SKM-1 (cell line): ENCODE results near the gene CDK11A.
"Not testable (repeated sequence)": the region's sequence is repeated elsewhere in the genome, so short reads cannot be mapped to it uniquely, and the experiment has no call there.

Experiments
- DNase-seq: peaks from one replicate; lab custom pipeline; 2025; ENCODE audit not compliant: unreplicated experiment; lab: John Stamatoyannopoulos, UW

Gene CDK11A

DNA sequence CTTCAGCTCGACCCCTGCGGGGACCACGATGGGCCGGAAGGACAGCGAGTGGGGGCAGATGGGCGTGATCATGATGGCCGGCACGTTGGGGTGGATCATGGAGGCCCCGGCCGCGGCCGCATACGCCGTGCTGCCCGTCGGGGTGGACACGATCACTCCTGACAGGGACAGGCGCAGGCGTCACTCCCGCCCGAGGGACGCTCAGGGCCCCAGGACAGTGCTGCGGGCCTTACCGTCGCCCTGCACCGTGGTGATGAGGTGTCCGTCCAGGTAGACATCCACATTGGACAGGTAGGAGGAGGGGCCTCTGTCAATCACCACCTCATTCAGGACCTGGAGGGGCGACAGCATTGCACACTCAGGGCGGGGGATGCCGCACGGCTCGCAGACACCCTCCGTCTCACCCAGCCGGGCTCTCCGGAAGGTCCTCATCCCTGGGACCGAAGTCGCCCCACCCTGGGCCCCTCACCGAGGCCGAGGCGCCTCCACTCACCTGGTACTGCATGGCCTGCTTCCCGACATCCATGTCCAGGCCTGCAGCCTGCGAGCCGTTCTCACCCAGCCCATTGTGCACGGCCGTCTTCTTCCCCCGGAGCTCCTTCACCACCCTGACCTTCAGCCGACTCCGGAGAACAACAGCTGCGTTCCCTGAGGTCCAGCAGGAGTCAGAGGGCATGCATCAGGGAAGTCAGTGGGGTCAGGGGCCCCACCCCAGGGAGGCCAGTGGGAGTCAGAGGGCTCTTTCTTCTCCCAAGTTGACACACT is 30.1 kb upstream of the CDK11A start:
- no peak for DNase-seq

GRCh38 chr1:1753607-1754005 is 29.4 kb upstream of the CDK11A start:
- DNase-seq, result no peak

DNA sequence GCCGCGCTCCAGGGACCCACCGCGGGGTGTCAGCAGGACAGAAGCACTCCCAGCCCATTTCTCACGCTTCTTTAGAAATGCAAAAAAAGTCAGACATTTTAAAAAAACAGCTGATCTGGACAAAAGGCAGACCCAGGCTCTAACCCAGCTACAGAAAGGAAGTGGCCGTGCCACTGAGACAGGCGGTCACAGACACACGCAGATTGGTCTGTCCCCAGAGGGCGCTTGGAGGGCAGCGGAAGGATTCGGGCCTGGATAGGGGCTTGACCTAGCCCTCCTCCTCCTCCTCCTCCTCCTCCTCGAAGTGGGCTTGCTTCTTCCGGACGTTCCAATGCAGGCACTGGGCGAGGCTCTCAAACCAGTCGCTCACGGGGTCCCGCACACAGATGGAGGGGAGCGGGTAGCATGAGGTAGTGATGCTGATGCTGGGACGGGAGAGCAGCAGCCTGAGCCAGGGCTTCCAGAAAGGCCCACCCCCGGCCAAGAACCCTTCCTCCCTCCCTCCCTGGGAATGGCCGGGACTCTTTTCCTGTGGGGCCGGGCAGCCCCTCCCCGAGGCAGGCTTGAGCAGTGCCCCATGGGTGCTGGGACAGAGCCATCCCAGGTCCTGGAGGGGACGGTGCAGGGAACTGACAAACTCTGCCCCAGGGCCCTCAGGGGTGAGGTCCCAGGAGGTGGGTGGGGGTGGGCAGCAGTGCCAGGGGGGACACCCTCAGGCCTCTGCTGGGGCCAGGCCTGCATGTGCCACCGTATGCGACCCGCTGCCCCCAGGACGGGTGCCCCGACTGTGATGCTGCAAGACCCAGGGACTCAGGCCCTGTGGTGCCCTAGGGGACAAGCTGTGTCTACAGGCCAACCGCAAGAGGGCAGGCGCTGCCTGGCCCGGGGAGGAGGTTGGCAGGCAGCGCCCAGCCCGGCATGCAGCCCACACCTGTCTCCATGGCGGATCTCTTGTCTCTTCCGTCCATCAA is 28.8 kb upstream of the CDK11A start:
- DNase-seq, result no peak

GRCh38 chr1:1752190-1752589 is 28.0 kb upstream of the CDK11A start:
- DNase-seq, result no peak

DNA sequence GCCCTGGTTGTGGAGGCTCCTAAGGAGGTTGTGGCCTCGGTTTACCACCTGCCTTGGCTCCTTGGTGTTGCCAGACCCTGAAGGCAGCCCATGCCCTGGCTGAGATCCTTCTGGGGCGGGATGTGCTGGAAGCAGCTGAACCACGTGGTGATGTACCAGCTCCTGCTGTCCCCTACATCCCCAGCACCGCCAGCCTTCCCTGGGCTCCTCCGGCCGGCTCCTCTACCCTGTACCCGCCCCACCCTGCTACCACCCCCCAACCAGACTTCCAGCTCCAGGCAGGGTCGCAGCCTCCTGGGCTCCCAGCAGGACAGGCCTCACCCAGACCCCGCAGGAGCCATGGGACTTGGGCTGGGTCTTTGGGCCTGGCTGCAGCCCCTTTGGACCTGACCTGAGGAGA is 25.8 kb upstream of the CDK11A start:
- not testable (repeated sequence) for DNase-seq

DNA sequence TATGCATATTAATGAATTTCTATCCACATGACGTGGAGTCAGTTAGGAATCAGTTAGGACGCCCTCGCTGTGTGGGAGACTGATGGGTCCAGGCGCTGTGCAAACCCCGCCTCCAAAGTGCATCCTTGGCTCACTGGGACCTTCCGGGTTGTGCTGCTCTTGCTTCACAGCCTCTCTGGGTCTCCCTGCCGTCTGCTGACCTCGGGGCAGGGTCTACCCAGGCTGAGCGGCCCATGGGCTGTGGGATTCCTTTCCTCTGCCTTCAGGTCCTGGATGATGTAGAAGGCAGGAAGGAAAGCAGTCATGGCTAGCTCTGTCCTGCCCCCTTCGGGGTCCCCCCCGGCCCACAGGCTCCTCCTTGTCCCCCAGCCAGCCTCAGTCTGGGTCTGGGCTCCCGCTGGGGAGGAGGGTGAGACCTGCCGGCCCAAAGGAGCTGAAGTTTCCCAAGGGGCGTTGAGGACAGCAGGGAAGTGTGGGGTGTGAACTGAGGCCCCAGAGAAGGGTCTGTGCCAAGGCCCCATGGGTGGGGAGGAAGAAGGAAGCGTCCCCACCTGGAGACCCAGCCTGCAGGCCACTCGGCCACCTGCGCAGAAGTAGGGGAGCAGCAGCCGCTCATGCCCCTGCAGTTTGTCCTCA is 24.6 kb upstream of the CDK11A start:
- DNase-seq, result no peak

GRCh38 chr1:1746566-1746909 is 22.4 kb upstream of the CDK11A start:
- DNase-seq, result not testable (repeated sequence)

DNA sequence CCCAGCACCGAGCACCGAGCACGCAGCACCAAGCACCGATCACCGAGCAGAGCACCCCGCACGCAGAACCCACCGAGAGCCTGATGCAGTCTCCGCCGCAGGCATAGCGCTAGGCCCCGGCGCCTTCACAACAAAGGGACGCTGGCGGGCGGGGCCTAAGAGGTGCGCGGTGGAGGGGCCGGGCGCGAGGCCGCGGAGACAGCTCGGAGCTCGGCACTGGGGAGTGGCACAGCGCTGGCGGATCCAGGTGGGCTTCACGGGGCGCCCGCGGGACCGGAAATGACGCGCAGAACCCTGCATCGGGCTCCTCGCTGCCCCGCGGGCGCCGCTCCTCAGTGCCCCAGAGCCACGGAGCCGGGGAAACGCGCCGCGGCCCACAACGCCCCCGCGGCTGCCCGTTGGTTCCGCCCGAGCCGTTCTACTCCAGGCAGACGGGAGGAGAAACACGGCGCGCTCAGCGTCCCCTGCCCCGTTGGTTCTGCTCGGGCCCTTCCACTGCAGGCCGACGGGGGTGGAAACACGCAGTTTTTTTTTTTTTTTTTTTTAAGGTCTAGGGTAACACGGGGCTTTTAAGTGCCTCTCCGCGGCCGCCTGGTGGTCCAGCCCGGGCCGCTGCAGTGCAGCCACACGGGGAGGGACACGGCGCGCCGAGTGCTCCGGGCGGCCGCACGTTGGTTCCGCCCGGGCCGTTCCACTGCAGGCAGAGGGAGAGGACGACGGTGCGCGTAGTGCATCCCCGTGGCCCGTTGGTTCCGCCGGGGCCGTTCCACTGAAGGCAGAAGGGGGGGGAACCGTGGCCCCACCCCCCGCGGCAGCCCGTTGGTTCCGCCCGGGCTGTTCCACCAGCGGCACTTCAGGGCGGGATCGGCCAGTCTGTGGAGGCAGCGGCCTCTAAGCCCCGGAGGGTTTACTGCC is 21.8 kb upstream of the CDK11A start:
- DNase-seq, result not testable (repeated sequence)

DNA sequence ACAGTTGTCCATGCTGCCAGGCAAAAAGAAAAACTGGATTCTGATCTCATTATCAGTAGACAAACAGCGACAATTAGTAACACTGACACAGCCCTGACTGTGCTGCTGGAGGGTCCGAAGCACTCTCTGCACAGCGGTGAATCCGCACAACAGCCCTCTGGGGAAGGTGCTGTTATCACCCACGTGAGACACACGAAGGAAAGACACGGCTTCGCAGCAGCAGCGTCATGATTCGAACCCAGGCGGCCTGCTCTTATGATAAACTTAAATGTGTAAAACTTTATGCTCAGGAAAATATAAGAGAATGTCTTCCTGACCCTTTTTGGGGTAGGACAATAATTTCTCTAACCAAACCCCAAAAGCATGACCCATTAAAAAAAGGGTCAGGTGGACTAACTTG is 18.4 kb upstream of the CDK11A start:
- DNase-seq, result not testable (repeated sequence)

GRCh38 chr1:1741013-1741412 is 16.9 kb upstream of the CDK11A start:
- not testable (repeated sequence) for DNase-seq

DNA sequence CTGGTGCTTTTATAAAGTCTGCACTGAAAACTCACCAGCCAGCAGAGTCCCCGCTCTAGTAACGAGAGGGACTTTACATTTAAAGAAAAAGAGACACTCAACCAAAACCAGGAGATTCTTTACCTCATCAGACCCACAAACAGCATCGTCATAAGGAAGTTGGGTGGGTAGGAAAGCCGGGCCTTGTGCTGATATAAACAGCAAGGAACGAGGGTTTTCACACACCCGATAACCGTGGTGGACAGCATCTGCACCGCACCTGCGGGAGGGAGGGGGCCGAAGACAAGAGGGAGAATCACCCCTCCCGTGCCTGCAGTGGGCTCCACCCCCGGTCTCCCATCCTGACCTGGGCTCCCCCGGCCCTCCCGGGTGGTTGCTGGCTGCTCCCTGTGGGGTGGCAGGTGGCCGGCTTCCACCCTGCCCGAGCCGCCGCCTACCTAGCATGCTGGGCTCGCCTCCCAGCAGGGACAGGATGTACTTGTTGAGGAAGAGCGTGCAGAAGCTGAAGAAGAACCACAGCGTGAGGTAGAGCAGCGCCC is 14.7 kb upstream of the CDK11A start:
- DNase-seq, result not testable (repeated sequence)

- DNase-seq, result not testable (repeated sequence)
Measured at GRCh38 chr1:1737675-1738590, 13.8 kb upstream of the CDK11A start.

- DNase-seq, result no peak
Measured at GRCh38 chr1:1732381-1732780, 8.2 kb upstream of the CDK11A start.

DNA sequence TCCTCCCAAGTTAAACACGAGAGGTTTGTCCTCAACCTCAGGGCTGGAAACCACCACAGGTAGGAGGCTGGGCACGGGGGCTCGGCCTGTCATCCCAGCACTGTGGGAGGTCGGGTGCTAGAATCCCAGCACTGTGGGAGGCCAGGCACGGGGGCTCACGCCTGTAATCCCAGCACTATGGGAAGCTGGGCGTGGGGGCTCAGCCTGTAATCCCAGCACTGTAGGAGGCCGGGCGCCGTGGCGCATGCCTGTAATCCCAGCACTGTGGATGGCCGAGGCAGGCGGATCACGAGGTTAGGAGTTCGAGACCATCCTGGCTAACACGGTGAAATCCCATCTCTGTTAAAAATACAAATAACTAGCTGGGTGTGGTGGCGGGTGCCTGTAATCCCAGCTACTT is 6.7 kb upstream of the CDK11A start:
- no peak for DNase-seq

DNA sequence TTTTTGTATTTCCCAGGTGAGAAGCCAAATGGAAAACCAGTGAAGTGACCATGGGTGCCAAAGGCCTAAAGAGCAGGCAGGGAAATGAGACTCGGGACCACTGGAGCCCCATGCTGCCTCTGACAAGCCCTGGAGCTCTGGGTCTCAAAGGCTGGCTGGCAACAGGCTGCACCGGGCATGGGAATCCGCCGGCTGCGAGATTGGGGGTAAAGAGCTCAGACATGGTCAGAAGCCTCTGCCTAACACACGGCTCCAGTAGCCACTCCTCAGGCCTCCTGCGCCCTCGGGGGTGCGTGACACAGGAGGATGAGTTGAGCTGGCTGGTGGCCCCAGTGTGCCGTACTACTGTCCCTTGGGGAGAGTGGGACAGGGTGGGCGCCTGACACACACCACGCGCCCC is 6.1 kb upstream of the CDK11A start:
- DNase-seq, result not testable (repeated sequence)

DNA sequence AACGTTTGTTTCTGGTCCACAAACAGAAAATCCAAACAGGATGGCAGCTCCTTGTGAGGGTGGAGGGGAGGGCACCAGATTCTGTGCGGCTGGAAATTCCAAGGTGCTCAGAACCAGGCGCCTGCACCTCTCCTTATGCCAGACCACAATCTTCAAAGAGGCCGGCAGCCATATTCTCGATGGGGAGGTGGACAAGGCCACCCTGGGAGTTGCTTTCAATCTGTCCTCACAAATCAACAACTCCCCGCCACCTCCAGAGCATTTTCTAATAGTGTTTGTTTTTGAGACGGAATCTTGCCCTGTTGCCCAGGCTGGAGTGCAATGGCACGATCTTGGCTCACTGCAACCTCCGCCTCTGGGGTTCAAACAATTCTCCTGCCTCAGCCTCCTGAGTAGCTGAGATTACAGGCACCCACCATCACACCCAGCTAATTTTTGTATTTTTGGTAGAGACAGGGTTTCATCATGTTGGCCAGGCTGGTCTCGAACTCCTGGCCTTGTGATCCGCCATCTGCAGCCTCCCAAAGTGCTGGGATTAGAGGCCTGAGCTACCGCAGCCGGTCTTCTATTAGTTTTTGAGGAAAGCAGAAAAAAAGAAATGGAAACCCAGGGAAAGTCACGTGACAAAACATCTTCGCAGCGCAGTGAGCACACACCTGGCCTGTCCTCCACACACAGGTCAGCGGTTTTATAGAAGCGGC is 5.1 kb upstream of the CDK11A start:
- not testable (repeated sequence) for DNase-seq

- not testable (repeated sequence) for DNase-seq
Measured at GRCh38 chr1:1728308-1729005, 4.3 kb upstream of the CDK11A start.

- DNase-seq, result not testable (repeated sequence)
Measured at GRCh38 chr1:1727131-1727651, 3.0 kb upstream of the CDK11A start.
